IMR-90 (cell line): ENCODE measurements around the gene INA. TPM values are rescaled to one million over a fixed set of nuclear protein-coding genes. Genes with fewer than 3 reads are reported as not detected.
"Not testable (repeated sequence)": the region's sequence is repeated elsewhere in the genome, so short reads cannot be mapped to it uniquely, and the experiment has no call there.

ENCODE experiments used
- ATAC-seq: fragments of 200-7000 bp; cut with Tn5 transposase; 2 replicates; pipeline ENCODE4 v1.9.1; 2020; ENCODE audit warnings: low read depth, mild to moderate bottlenecking, moderate library complexity
- BruUV-seq: library from RNA; stranded (reverse); fragments of 400-500 nt; replicated peaks from 2 replicates; lab custom pipeline; 2021; lab: Mats Ljungman, UMichigan
- CTCF ChIA-PET: fragments of 300-600 bp; formaldehyde crosslinking; extraction: SDS; loops from one replicate; lab custom pipeline; 2021; ENCODE audit warnings: antibody characterized with exemption; lab: Yijun Ruan, JAX
- POLR2A ChIA-PET: fragments of 300-600 bp; sonication (Branson Sonifier 250); formaldehyde crosslinking; loops from one replicate; lab custom pipeline; 2022; ENCODE audit warnings: antibody characterized with exemption; ENCODE audit not compliant: unreplicated experiment; lab: Charles Lee
- DNase-seq: peaks from one replicate; pipeline ENCODE4 v3.0.0; 2013
- H2AFZ ChIP-seq: replicated peaks from 2 replicates; pipeline ENCODE3; 2013; ENCODE audit warnings: low read length, mild to moderate bottlenecking; ENCODE audit not compliant: poor library complexity
- H2AK5ac ChIP-seq: 2 replicates; pipeline ENCODE4 v1.6.1; 2013; ENCODE audit warnings: low read depth, low read length, inconsistent platforms
- H2AK9ac ChIP-seq: replicated peaks from 2 replicates; pipeline ENCODE3; 2013; ENCODE audit warnings: mild to moderate bottlenecking, low read depth, low read length, moderate library complexity; ENCODE audit not compliant: poor library complexity
- H2BK120ac ChIP-seq: 2 replicates; pipeline ENCODE4 v1.6.1; 2013; ENCODE audit warnings: low read depth, low read length, inconsistent platforms
- H2BK15ac ChIP-seq: 3 replicates; pipeline ENCODE4 v1.6.1; 2013; ENCODE audit warnings: low read depth, low read length, inconsistent platforms
- H2BK20ac ChIP-seq: 2 replicates; pipeline ENCODE4 v1.6.1; 2013; ENCODE audit warnings: low read depth, mild to moderate bottlenecking, inconsistent platforms, low read length, moderate library complexity
- H2BK5ac ChIP-seq: 2 replicates; pipeline ENCODE4 v1.6.1; 2013; ENCODE audit warnings: mild to moderate bottlenecking, low read depth, low read length, inconsistent platforms; ENCODE audit not compliant: poor library complexity, severe bottlenecking
- H3K14ac ChIP-seq: replicated peaks from 2 replicates; pipeline ENCODE4 v1.6.1; 2013; ENCODE audit warnings: low read depth, low read length, inconsistent platforms
- H3K18ac ChIP-seq: 2 replicates; pipeline ENCODE4 v1.6.1; 2013; ENCODE audit warnings: low read depth, low read length, control low read depth
- H3K23ac ChIP-seq: 2 replicates; pipeline ENCODE4 v1.6.1; 2013; ENCODE audit warnings: low read depth, low read length, inconsistent platforms
- H3K27ac ChIP-seq: 2 replicates; pipeline ENCODE4 v1.5.1; 2013; ENCODE audit warnings: mild to moderate bottlenecking, control low read depth, low read length; ENCODE audit not compliant: insufficient read depth
- H3K27me3 ChIP-seq: 2 replicates; pipeline ENCODE4 v1.6.1; 2013; ENCODE audit warnings: low read length; ENCODE audit not compliant: control insufficient read depth, insufficient read depth
- H3K36me3 ChIP-seq: 2 replicates; pipeline ENCODE4 v1.6.1; 2013; ENCODE audit warnings: low read length, mixed read lengths; ENCODE audit not compliant: control insufficient read depth, insufficient read depth
- H3K4ac ChIP-seq: 2 replicates; pipeline ENCODE4 v1.6.1; 2013; ENCODE audit warnings: low read depth, low read length, inconsistent platforms
- H3K4me1 ChIP-seq: 2 replicates; pipeline ENCODE4 v1.6.1; 2013; ENCODE audit warnings: low read length, mixed read lengths; ENCODE audit not compliant: control insufficient read depth, insufficient read depth
- H3K4me2 ChIP-seq: 2 replicates; pipeline ENCODE4 v1.6.1; 2013; ENCODE audit warnings: low read depth, mild to moderate bottlenecking, control low read depth, low read length, moderate library complexity
- H3K4me3 ChIP-seq: 2 replicates; pipeline ENCODE4 v1.5.1; 2013; ENCODE audit warnings: low read depth, mild to moderate bottlenecking, control low read depth, low read length, moderate library complexity; ENCODE audit not compliant: insufficient read depth
- H3K56ac ChIP-seq: 2 replicates; pipeline ENCODE4 v1.6.1; 2013; ENCODE audit warnings: low read length, inconsistent platforms; ENCODE audit not compliant: insufficient read depth; ENCODE audit errors: extremely low read depth
- H3K79me1 ChIP-seq, 2 experiments: 2 replicates each; pipeline ENCODE4 v1.6.1; 2013; ENCODE audit warnings: low read length in 2 of 2, inconsistent platforms in 1 of 2, low read depth in 1 of 2
- H3K9ac ChIP-seq: 2 replicates; pipeline ENCODE4 v1.6.1; 2013; ENCODE audit warnings: low read depth, low read length, control low read depth
- H3K9me1 ChIP-seq: 2 replicates; pipeline ENCODE4 v1.6.1; 2013; ENCODE audit warnings: low read length, inconsistent platforms; ENCODE audit not compliant: insufficient read depth
- H3K9me3 ChIP-seq: 2 replicates; pipeline ENCODE4 v1.6.1; 2013; ENCODE audit warnings: low read length; ENCODE audit not compliant: control insufficient read depth, insufficient read depth
- H4K20me1 ChIP-seq: 2 replicates; pipeline ENCODE4 v1.6.1; 2013; ENCODE audit warnings: low read length, inconsistent platforms; ENCODE audit not compliant: insufficient read depth
- H4K5ac ChIP-seq: 2 replicates; pipeline ENCODE4 v1.6.1; 2013; ENCODE audit warnings: mild to moderate bottlenecking, low read depth, low read length, control low read depth
- H4K8ac ChIP-seq, 2 experiments: 2 replicates each; pipeline ENCODE4 v1.6.1; 2013; ENCODE audit warnings: low read depth in 2 of 2, low read length in 2 of 2, control low read depth in 1 of 2, inconsistent platforms in 1 of 2
- H4K91ac ChIP-seq: 2 replicates; pipeline ENCODE4 v1.6.1; 2013; ENCODE audit warnings: low read depth, low read length, inconsistent platforms; ENCODE audit not compliant: insufficient read depth
- WGBS, 2 experiments: methylation state at CpG; one replicate each; pipeline versions ENCODE4 v1.1.5 to v1.1.7; 2013; ENCODE audit warnings: missing lambda C conversion rate in 2 of 2; ENCODE audit not compliant: insufficient read length in 1 of 2; ENCODE audit errors: extremely low coverage in 2 of 2; 5-methylcytosine and 5-hydroxymethylcytosine counted together
- dilution Hi-C: fragments of 300-500 bp; cut with HindIII; formaldehyde crosslinking; loops from one replicate; pipeline ENCODE4 v1.14.3; 2018; ENCODE audit warnings: low sequenced_read_pairs; ENCODE audit not compliant: unreplicated experiment
- in situ Hi-C: fragments of 300-500 bp; cut with MboI; formaldehyde crosslinking; loops from 3 replicates; pipeline ENCODE4 v1.14.3; 2019; ENCODE audit warnings: low sequenced_read_pairs, inconsistent platforms, mixed read lengths
- intact Hi-C: fragments of 100-400 bp; cut with micrococcal nuclease; formaldehyde crosslinking; loops from 2 replicates; pipeline ENCODE4 v1.10.0; 2022
- polyA plus RNA-seq, 3 experiments: library from polyadenylated mRNA; depleted of rRNA; stranded (reverse); fragments of >200 nt; gene quantifications; 2 replicates each; pipeline ENCODE4 v1.2.3, GENCODE V29; 2012; ENCODE audit warnings: low replicate concordance in 1 of 3
- total RNA-seq: library from RNA; depleted of rRNA; stranded (reverse); fragments of >200 nt; gene quantifications from 2 replicates; pipeline ENCODE4 v1.2.3, GENCODE V29; 2012

INA gene
- total and polyA plus RNA-seq, 2 of the 4 experiments (the other 2 are of a cell fraction): 4.5 to 7.5 TPM

- POLR2A ChIA-PET, H3K79me1 ChIP-seq, H3K9ac ChIP-seq, H4K91ac ChIP-seq, H2BK5ac ChIP-seq, H3K56ac ChIP-seq, H2BK120ac ChIP-seq, H3K4ac ChIP-seq, H3K4me3 ChIP-seq, H3K18ac ChIP-seq, H2AK5ac ChIP-seq, H3K36me3 ChIP-seq, H2AFZ ChIP-seq, H3K9me1 ChIP-seq, H3K27ac ChIP-seq, H2BK15ac ChIP-seq, H2BK20ac ChIP-seq, intact Hi-C loops, ATAC-seq, H4K20me1 ChIP-seq, CTCF ChIA-PET, H3K4me1 ChIP-seq, in situ Hi-C loops, BruUV-seq, H3K14ac ChIP-seq, H3K4me2 ChIP-seq, dilution Hi-C loops, H3K27me3 ChIP-seq, H3K23ac ChIP-seq, H4K5ac ChIP-seq, H3K9me3 ChIP-seq, H2AK9ac ChIP-seq, H4K8ac ChIP-seq, DNase-seq: not testable (repeated sequence)
- WGBS, 2 experiments: 86% methylated on average over 2 of the region's 4 CpGs; no CpG with 5 or more reads in 1 of the 2 experiments
Observed at GRCh38 chr10:103258928-103259327, 18.0 kb upstream of the INA start.
